ENCODE measurements around the gene AQP4.

AQP4 gene

DNA sequence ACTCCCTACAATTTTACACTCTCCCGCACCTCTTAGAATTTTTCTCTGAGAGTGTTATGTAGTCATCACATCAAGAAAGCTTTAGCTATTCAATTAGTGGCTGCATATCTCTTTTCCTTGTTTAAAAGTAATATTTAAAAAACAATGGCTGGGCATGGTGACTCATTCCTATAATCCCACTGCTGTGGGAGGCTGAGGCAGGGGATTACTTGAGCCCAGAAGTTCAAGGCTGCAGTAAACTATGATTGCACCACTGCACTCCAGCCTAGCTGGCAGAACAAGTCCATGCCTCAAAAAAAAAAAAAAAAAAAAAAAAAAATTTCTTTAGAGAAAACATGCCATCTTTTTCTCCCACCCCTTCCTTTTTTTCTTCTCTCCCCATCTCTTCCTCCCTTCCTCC is 44.3 kb downstream of the AQP4 start:
- TF ChIP-seq TEAD4 (IDR thresholded peaks at IDR 0.05) = no peak
- TF ChIP-seq FOXM1 (IDR thresholded peaks at IDR 0.05; ENCODE audit: borderline replicate concordance, low read depth) = no peak
- TF ChIP-seq ZBTB7A (IDR thresholded peaks at IDR 0.05; ENCODE audit: low read depth) = no peak

DNA sequence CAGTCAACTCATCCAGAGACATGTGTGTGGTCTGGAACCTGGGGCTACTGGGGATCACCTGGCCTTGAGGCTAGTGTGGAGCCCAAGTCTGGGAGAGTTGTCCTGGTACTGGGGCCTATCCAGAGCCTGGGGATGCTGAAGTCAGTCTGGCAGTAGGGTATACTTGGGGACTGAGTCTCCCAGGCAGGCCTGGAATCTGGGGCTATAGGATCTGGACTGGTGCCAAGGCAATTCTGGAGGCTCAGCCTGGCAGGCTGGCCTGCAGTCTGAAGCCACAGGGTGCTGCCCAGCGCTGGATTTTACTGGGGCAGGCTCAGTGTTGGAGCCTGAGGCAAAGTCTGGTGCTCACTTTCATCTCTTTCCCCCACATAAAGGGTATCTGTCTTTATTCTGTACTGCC is 46.5 kb downstream of the AQP4 start:
- TF ChIP-seq, protein P1, sequence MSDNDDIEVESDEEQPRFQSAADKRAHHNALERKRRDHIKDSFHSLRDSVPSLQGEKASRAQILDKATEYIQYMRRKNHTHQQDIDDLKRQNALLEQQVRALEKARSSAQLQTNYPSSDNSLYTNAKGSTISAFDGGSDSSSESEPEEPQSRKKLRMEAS (IDR thresholded peaks at IDR 0.05) = no peak
- TF ChIP-seq CEBPB (IDR thresholded peaks at IDR 0.05) (no peak), TAF1 (IDR thresholded peaks at IDR 0.05; ENCODE audit: low read depth) (no peak)

DNA sequence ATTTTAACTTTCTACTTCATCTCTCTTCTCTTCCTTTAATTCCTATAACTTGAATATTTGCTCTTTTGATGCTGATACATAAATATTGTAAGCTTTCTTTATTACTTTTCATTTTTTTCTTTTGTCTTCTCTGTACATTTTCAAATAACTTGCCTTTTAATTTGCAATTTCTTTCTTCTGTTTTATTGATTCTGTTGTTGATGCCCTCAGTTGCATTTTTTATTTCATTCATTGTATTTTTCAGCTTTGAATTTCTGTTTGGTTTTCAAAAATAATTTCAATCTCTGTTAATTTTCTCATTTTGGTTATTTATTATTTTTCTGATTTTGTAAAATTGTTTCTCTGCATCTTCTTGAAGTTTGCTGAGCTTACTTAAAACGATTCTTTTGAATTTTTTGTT is 47.0 kb downstream of the AQP4 start:
- TF ChIP-seq TEAD4 (IDR thresholded peaks at IDR 0.05) = no peak
- TF ChIP-seq, protein P2, sequence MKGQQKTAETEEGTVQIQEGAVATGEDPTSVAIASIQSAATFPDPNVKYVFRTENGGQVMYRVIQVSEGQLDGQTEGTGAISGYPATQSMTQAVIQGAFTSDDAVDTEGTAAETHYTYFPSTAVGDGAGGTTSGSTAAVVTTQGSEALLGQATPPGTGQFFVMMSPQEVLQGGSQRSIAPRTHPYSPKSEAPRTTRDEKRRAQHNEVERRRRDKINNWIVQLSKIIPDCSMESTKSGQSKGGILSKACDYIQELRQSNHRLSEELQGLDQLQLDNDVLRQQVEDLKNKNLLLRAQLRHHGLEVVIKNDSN (IDR thresholded peaks at IDR 0.05) = no peak
- TF ChIP-seq EGR1 (IDR thresholded peaks at IDR 0.05) = no peak
- no peak for TF ChIP-seq YY1 (IDR thresholded peaks at IDR 0.05; ENCODE audit: low read depth)
- no peak for TF ChIP-seq ZBTB7A (IDR thresholded peaks at IDR 0.05; ENCODE audit: low read depth)
- TF ChIP-seq, protein P3, sequence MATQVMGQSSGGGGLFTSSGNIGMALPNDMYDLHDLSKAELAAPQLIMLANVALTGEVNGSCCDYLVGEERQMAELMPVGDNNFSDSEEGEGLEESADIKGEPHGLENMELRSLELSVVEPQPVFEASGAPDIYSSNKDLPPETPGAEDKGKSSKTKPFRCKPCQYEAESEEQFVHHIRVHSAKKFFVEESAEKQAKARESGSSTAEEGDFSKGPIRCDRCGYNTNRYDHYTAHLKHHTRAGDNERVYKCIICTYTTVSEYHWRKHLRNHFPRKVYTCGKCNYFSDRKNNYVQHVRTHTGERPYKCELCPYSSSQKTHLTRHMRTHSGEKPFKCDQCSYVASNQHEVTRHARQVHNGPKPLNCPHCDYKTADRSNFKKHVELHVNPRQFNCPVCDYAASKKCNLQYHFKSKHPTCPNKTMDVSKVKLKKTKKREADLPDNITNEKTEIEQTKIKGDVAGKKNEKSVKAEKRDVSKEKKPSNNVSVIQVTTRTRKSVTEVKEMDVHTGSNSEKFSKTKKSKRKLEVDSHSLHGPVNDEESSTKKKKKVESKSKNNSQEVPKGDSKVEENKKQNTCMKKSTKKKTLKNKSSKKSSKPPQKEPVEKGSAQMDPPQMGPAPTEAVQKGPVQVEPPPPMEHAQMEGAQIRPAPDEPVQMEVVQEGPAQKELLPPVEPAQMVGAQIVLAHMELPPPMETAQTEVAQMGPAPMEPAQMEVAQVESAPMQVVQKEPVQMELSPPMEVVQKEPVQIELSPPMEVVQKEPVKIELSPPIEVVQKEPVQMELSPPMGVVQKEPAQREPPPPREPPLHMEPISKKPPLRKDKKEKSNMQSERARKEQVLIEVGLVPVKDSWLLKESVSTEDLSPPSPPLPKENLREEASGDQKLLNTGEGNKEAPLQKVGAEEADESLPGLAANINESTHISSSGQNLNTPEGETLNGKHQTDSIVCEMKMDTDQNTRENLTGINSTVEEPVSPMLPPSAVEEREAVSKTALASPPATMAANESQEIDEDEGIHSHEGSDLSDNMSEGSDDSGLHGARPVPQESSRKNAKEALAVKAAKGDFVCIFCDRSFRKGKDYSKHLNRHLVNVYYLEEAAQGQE (IDR thresholded peaks at IDR 0.05; ENCODE audit: low read depth) = no peak
- TF ChIP-seq CREB1 (IDR thresholded peaks at IDR 0.05; ENCODE audit: low read depth) = no peak
- no peak for TF ChIP-seq RAD21 (IDR thresholded peaks at IDR 0.05; ENCODE audit: low read depth)
- TF ChIP-seq EP300 (IDR thresholded peaks at IDR 0.05; ENCODE audit: borderline replicate concordance) = no peak
- TF ChIP-seq CEBPB (IDR thresholded peaks at IDR 0.05) = no peak
- TF ChIP-seq FOXM1 (IDR thresholded peaks at IDR 0.05; ENCODE audit: borderline replicate concordance, low read depth) = no peak
- TF ChIP-seq TCF12 (IDR thresholded peaks at IDR 0.05; ENCODE audit: low read depth) = no peak
- TF ChIP-seq, protein P1 (IDR thresholded peaks at IDR 0.05) = no peak
- no peak for TF ChIP-seq NFIC (IDR thresholded peaks at IDR 0.05)
- no peak for TF ChIP-seq TAF1 (IDR thresholded peaks at IDR 0.05; ENCODE audit: low read depth)

DNA sequence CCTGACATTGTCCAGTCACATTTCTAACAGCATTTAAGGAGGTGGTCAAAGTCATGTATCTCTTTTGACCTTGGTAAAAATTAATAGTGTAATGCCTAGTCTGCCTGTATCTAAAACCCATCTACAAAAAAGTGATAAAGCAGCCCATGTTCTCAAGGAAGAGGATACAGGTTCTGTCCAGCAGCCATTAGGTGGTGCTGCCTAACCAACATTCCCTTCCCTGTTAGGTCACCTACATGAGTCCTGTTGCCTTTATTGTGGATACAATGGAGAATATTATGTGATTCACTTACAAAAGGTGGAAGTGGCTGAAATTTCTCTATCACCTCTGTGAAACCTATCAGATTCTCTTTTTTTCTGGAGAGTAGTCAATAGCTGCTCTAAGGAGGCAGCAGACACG is 52.5 kb downstream of the AQP4 start:
- no peak for TF ChIP-seq ZBTB7A (IDR thresholded peaks at IDR 0.05; ENCODE audit: low read depth)
- TF ChIP-seq RAD21 (IDR thresholded peaks at IDR 0.05; ENCODE audit: low read depth) = peak; percentile 78
- TF ChIP-seq TEAD4 (IDR thresholded peaks at IDR 0.05) = no peak

DNA sequence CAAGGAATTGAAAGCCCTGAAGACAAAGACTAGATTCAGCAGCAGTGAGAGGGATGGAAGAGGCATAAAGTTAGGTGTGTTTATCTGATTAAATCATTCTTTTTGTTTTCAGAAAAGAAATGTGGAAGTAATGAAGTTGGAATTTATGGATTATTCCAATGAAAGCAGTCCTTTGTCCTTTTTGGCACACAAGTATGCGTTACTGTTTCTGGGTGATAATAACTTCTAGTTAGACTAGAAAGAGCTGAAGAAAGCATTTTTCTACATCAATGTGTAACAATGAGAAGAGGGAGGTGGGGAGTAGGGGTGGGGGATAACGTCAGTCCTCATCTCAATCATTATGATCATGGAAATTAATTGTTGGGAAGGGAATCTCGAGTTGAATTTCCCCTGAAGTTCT is 53.0 kb downstream of the AQP4 start:
- TF ChIP-seq CEBPB (IDR thresholded peaks at IDR 0.05) = no peak
- no peak for TF ChIP-seq TCF12 (IDR thresholded peaks at IDR 0.05; ENCODE audit: low read depth)
- no peak for TF ChIP-seq ZBTB7A (IDR thresholded peaks at IDR 0.05; ENCODE audit: low read depth)
- no peak for TF ChIP-seq EP300 (IDR thresholded peaks at IDR 0.05; ENCODE audit: borderline replicate concordance)
- TF ChIP-seq CREB1 (IDR thresholded peaks at IDR 0.05; ENCODE audit: low read depth) = no peak
- no peak for TF ChIP-seq EGR1 (IDR thresholded peaks at IDR 0.05)
- TF ChIP-seq, protein P2 (IDR thresholded peaks at IDR 0.05) = no peak
- no peak for TF ChIP-seq TEAD4 (IDR thresholded peaks at IDR 0.05)
- no peak for TF ChIP-seq TAF1 (IDR thresholded peaks at IDR 0.05; ENCODE audit: low read depth)
- TF ChIP-seq, protein P1 (IDR thresholded peaks at IDR 0.05) = no peak
- TF ChIP-seq NFIC (IDR thresholded peaks at IDR 0.05) = no peak
- no peak for TF ChIP-seq FOXM1 (IDR thresholded peaks at IDR 0.05; ENCODE audit: borderline replicate concordance, low read depth)
- no peak for TF ChIP-seq YY1 (IDR thresholded peaks at IDR 0.05; ENCODE audit: low read depth)
- TF ChIP-seq RAD21 (IDR thresholded peaks at IDR 0.05; ENCODE audit: low read depth) = no peak
- TF ChIP-seq, protein P3 (IDR thresholded peaks at IDR 0.05; ENCODE audit: low read depth) = no peak

DNA sequence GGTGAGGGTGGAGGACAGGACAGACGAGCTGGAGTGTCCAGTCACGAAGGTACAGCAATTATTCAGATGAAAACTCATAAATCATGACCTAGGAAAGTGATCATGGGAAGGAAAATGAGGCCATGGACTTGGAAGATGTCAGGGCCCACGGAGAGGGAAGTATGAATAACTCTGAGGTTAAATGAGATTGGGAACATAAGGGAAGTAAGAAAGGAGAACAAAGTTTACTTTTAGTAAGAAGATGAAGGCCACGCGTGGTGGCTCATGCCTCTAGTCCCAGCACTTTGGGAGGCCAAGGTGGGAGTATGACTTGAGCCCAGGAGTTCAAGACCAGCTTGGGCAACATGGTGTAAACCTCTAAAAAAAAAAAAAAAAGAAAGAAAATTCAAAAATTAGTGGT is 56.2 kb downstream of the AQP4 start:
- TF ChIP-seq RAD21 (IDR thresholded peaks at IDR 0.05; ENCODE audit: low read depth) (no peak), YY1 (IDR thresholded peaks at IDR 0.05; ENCODE audit: low read depth) (no peak), EP300 (IDR thresholded peaks at IDR 0.05; ENCODE audit: borderline replicate concordance) (no peak), EGR1 (IDR thresholded peaks at IDR 0.05) (no peak), ZBTB7A (IDR thresholded peaks at IDR 0.05; ENCODE audit: low read depth) (no peak), TCF12 (IDR thresholded peaks at IDR 0.05; ENCODE audit: low read depth) (no peak), TAF1 (IDR thresholded peaks at IDR 0.05; ENCODE audit: low read depth) (no peak), FOXM1 (IDR thresholded peaks at IDR 0.05; ENCODE audit: borderline replicate concordance, low read depth) (no peak), NFIC (IDR thresholded peaks at IDR 0.05) (no peak), CREB1 (IDR thresholded peaks at IDR 0.05; ENCODE audit: low read depth) (no peak), TEAD4 (IDR thresholded peaks at IDR 0.05) (no peak), CEBPB (IDR thresholded peaks at IDR 0.05) (no peak)
- TF ChIP-seq, protein P2 (IDR thresholded peaks at IDR 0.05) = no peak
- TF ChIP-seq, protein P1 (IDR thresholded peaks at IDR 0.05) = no peak
